GM12873 (cell line): ENCODE results near the gene MLC1.

Experiments
- CTCF ChIP-seq: IDR thresholded peaks from 2 replicates; pipeline ENCODE4 v1.5.1; 2012; ENCODE audit warnings: low read depth, mild to moderate bottlenecking, moderate library complexity, low read length, control low read depth; ENCODE audit not compliant: insufficient read depth; ENCODE audit errors: missing control alignments

The MLC1 gene

GRCh38 chr22:50018608-50019285 lies 66.5 kb downstream of the MLC1 start:
- TF ChIP-seq CTCF: no peak

- no peak for TF ChIP-seq CTCF
Observed at GRCh38 chr22:50017701-50018224, 67.5 kb downstream of the MLC1 start.

GRCh38 chr22:50016988-50017700 lies 68.1 kb downstream of the MLC1 start:
- TF ChIP-seq CTCF: no peak

- TF ChIP-seq CTCF: no peak
Observed at GRCh38 chr22:50016308-50016987, 68.8 kb downstream of the MLC1 start.

GRCh38 chr22:50015451-50016307 lies 69.5 kb downstream of the MLC1 start:
- no peak for TF ChIP-seq CTCF

- no peak for TF ChIP-seq CTCF
Observed at GRCh38 chr22:50014655-50015401, 70.4 kb downstream of the MLC1 start.
